Activated B cell treated with CpG ODN at 0.5 μM for 24 hours (primary cell): ENCODE data around the gene PRRX1. TPM values are rescaled to one million over a fixed set of nuclear protein-coding genes. Genes with fewer than 3 reads are reported as not detected.

ENCODE experiments used
- ATAC-seq: fragments of 200-7000 bp; cut with Tn5 transposase; one replicate; pipeline ENCODE4 v1.10.0; 2021; ENCODE audit warnings: low read depth, mild to moderate bottlenecking, moderate library complexity
- CTCF ChIA-PET: fragments of 350-600 bp; sonication (Branson Sonifier 250); formaldehyde crosslinking; loops from one replicate; lab custom pipeline; 2021; ENCODE audit warnings: antibody characterized with exemption; lab: Charles Lee
- POLR2A ChIA-PET: fragments of 350-600 bp; sonication (Branson Sonifier 250); formaldehyde crosslinking; loops from one replicate; lab custom pipeline; 2021; ENCODE audit warnings: antibody characterized with exemption; lab: Charles Lee
- DNase-seq: peaks from one replicate; pipeline ENCODE4 v3.0.0; 2022
- H3K27ac Mint-ChIP-seq: one replicate; pipeline ENCODE4 v1.8.0; 2020; ENCODE audit warnings: mixed read lengths
- H3K27me3 Mint-ChIP-seq: one replicate; pipeline ENCODE4 v1.8.0; 2021; ENCODE audit warnings: mixed read lengths
- H3K36me3 Mint-ChIP-seq: one replicate; pipeline ENCODE4 v1.8.0; 2021; ENCODE audit warnings: low read depth, mixed read lengths
- H3K4me1 Mint-ChIP-seq: one replicate; pipeline ENCODE4 v1.8.0; 2021; ENCODE audit warnings: mixed read lengths
- H3K4me3 Mint-ChIP-seq: one replicate; pipeline ENCODE4 v1.8.0; 2020; ENCODE audit warnings: mild to moderate bottlenecking, mixed read lengths
- H3K9me3 Mint-ChIP-seq: one replicate; pipeline ENCODE4 v1.8.0; 2020; ENCODE audit warnings: mixed read lengths
- intact Hi-C: fragments of 100-400 bp; cut with micrococcal nuclease; formaldehyde crosslinking; loops from one replicate; pipeline ENCODE4 v1.15.1; 2024
- total RNA-seq: library from RNA; stranded (reverse); gene quantifications from 2 replicates; pipeline ENCODE4 v1.2.3, GENCODE V29; 2022
- TF ChIP-seq, protein P1 (sequence below): fragments of 200-600 bp; IDR thresholded peaks from one replicate; pipeline ENCODE4 v1.8.0; 2022; ENCODE audit warnings: antibody characterized with exemption, mild to moderate bottlenecking

Gene PRRX1
- total RNA-seq, 1 donor from 2014 or later: not detected

DNA sequence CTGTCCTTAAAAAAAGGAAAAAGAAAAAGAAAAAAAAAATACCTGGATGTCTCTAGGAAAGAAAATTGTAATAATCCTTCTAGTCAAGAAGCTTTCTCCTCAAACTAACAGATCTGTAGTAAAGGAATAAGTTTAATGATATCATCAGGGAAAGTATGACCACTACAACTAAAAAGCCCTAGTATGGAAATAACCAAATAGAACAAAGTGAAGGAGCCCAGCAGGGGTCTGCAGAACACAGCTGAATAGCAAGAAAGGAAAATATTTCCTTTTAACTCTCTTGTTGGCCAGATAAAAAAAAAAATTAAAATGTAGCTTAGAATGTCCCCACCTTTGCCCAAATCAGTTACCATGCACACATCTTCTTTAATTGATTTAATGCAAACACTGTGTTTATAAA lies 43.2 kb downstream of the PRRX1 start:
- ChIA-PET CTCF (no interaction called here), POLR2A (no interaction called here)
- H3K4me1 Mint-ChIP-seq: no peaks in the 10 kb centered on the region
- no peak overlapping the region for H3K4me3 Mint-ChIP-seq
- peaks cover 2% of the 10 kb centered on the region for H3K27me3 Mint-ChIP-seq
- ATAC-seq: no peak
- intact Hi-C loops: no loop called here
- H3K27ac Mint-ChIP-seq: no peak overlapping the region
- H3K36me3 Mint-ChIP-seq: no peaks in the 10 kb centered on the region
- TF ChIP-seq, protein P1, sequence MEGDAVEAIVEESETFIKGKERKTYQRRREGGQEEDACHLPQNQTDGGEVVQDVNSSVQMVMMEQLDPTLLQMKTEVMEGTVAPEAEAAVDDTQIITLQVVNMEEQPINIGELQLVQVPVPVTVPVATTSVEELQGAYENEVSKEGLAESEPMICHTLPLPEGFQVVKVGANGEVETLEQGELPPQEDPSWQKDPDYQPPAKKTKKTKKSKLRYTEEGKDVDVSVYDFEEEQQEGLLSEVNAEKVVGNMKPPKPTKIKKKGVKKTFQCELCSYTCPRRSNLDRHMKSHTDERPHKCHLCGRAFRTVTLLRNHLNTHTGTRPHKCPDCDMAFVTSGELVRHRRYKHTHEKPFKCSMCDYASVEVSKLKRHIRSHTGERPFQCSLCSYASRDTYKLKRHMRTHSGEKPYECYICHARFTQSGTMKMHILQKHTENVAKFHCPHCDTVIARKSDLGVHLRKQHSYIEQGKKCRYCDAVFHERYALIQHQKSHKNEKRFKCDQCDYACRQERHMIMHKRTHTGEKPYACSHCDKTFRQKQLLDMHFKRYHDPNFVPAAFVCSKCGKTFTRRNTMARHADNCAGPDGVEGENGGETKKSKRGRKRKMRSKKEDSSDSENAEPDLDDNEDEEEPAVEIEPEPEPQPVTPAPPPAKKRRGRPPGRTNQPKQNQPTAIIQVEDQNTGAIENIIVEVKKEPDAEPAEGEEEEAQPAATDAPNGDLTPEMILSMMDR: no peak
- DNase-seq: no peak
- no peaks in the 10 kb centered on the region for H3K9me3 Mint-ChIP-seq

DNA sequence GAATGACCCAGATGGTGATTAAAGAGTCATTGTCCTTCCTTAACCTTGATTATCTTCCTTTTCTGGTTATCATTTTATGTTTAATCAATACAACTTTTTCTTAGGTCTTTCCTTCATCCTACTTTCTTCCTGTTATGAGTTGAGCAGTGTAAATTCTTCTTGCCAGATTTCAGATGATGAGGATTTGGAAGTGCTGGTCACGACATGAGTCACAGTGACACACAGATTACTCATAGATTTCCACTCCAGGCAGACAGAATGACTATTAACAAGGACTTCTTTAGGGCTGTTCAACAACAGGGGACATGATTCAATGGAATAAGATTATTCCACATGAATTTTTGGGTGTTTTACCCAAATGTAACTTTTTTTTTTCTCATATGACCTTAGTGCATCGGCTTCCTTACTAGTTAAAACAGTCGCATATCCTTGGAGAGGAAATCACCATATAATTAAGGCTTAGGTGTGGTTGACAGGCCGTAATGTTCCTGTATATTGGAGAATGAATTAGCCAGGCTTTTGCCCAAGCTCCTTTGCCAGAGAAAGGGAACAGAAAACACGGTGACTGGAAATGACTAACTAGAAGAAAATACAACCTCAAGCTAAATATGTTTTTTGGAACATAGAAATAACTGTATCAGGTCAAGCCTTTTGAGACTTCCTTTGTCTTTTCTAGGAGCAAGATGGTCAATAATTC lies 44.2 kb downstream of the PRRX1 start:
- no peak for DNase-seq
- intact Hi-C loops: no loop called here
- H3K4me1 Mint-ChIP-seq: no peaks in the 10 kb centered on the region
- no peak for ATAC-seq
- POLR2A ChIA-PET: no interaction called here
- H3K27ac Mint-ChIP-seq: no peak overlapping the region
- H3K27me3 Mint-ChIP-seq: peaks cover 2% of the 10 kb centered on the region
- no peak overlapping the region for H3K4me3 Mint-ChIP-seq
- no peaks in the 10 kb centered on the region for H3K9me3 Mint-ChIP-seq
- TF ChIP-seq, protein P1: no peak
- no peaks in the 10 kb centered on the region for H3K36me3 Mint-ChIP-seq
- CTCF ChIA-PET: no interaction called here

DNA sequence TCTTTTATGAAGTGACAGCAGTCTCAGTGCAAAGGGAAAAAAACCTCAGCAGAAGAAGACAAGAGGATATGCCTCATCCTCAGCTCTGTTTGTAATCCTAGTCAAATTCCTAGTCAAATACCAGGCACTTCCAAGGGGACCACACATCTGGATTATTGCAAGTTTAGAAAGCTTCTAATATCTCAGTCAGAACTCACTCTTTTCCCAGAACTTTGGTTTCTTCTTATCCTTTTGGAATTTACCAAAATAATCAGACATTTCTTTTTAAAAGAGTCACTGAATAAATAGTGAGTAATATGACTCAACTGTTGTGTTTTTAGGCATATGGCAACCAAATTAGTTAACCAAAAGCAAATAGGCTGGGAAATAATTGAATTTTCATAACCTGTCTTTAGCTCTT lies 47.8 kb downstream of the PRRX1 start:
- intact Hi-C loops: no loop called here
- ChIA-PET POLR2A (no interaction called here), CTCF (no interaction called here)
- H3K4me3 Mint-ChIP-seq: no peak overlapping the region
- H3K27me3 Mint-ChIP-seq: peaks cover 2% of the 10 kb centered on the region
- H3K36me3 Mint-ChIP-seq: no peaks in the 10 kb centered on the region
- ATAC-seq (no peak), DNase-seq (no peak)
- no peaks in the 10 kb centered on the region for H3K4me1 Mint-ChIP-seq
- no peaks in the 10 kb centered on the region for H3K9me3 Mint-ChIP-seq
- TF ChIP-seq, protein P1: no peak
- H3K27ac Mint-ChIP-seq: no peak overlapping the region

DNA sequence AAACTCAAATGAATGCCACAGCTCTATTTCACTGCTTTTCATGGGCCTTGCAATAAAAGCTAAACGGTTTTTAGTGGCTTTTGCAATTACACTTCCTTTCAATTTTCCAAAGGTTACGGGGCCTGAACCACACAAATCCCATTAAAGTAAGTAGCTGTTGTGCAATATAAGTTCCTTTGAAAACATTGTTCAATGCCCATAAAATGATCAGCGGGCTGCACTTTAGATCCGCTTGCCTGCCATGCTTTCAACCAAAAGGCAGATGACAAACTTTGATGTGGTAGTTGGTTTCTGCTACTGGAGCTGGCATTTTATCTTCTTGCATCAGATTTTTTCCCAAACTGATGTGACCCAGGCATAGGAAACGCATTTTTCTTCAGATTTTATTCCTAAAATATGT lies 50.2 kb downstream of the PRRX1 start:
- no peak for ATAC-seq
- H3K27me3 Mint-ChIP-seq: peaks cover 2% of the 10 kb centered on the region
- no peak overlapping the region for H3K27ac Mint-ChIP-seq
- no peaks in the 10 kb centered on the region for H3K9me3 Mint-ChIP-seq
- TF ChIP-seq, protein P1: no peak
- intact Hi-C loops: no loop called here
- ChIA-PET POLR2A (no interaction called here), CTCF (no interaction called here)
- H3K4me3 Mint-ChIP-seq: no peak overlapping the region
- DNase-seq: no peak
- no peaks in the 10 kb centered on the region for H3K36me3 Mint-ChIP-seq
- H3K4me1 Mint-ChIP-seq: no peaks in the 10 kb centered on the region

DNA sequence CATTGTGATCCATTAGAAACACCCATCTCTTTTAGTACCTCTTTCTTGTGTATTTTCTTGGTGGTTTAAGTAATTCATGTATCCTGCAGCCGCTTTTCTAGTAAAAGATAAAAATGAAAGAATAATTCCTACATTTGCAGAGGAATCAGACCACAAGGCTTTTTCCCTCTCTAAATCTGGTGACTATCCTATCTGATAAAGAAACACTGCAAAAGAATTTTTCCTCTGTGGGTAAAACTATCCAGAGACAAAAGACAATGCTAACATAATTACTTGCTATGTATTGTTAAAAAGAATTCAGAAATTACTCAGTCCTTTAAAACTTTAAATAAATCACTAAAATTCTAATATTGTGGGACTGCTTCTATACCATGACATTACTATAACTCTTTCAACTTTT lies 51.0 kb downstream of the PRRX1 start:
- DNase-seq: no peak
- Mint-ChIP-seq H3K4me3 (no peak overlapping the region), H3K9me3 (no peaks in the 10 kb centered on the region), H3K27ac (no peak overlapping the region), H3K27me3 (peaks cover 2% of the 10 kb centered on the region), H3K4me1 (no peaks in the 10 kb centered on the region), H3K36me3 (no peaks in the 10 kb centered on the region)
- no peak for ATAC-seq
- intact Hi-C loops: no loop called here
- ChIA-PET CTCF (no interaction called here), POLR2A (no interaction called here)
- TF ChIP-seq, protein P1: no peak
